Naive thymus-derived CD8-positive, alpha-beta T cell (primary cell): Measurements from ENCODE around the gene ERGIC1. TPM values are rescaled to one million over a fixed set of nuclear protein-coding genes. Genes with fewer than 3 reads are reported as not detected.

Experiments used
- ATAC-seq, 2 donors: fragments of 150-1000 bp; cut with Tn5 transposase in 1 of 2; sonication (Bioruptor Pico), chemical (Tn5 transposase) in 1 of 2; 1 replicate in 1 of 2; 2 replicates in 1 of 2; pipeline ENCODE4 v1.10.0; 2021; ENCODE audit warnings: mild to moderate bottlenecking in 2 of 2, moderate library complexity in 2 of 2
- POLR2A ChIA-PET: fragments of 350-600 bp; sonication (Branson Sonifier 250); formaldehyde crosslinking; loops from one replicate; lab custom pipeline; 2021; ENCODE audit warnings: antibody characterized with exemption; lab: Charles Lee
- DNase-seq, 10 donors: peaks; one replicate each; pipeline versions ENCODE4 v3.0.0 to v3.0.0-alpha.2; 2020 to 2022
- H3K27ac Mint-ChIP-seq, 10 donors: one replicate each; pipeline ENCODE4 v1.8.0; 2020 to 2022; ENCODE audit warnings: mild to moderate bottlenecking in 10 of 10, mixed read lengths in 10 of 10, moderate library complexity in 4 of 10, inconsistent platforms in 1 of 10
- H3K27me3 Mint-ChIP-seq, 5 donors: one replicate each; pipeline ENCODE4 v1.8.0; 2021 to 2022; ENCODE audit warnings: mixed read lengths in 5 of 5
- H3K36me3 Mint-ChIP-seq, 3 donors: one replicate each; pipeline ENCODE4 v1.8.0; 2020 to 2022; ENCODE audit warnings: mixed read lengths in 3 of 3, mild to moderate bottlenecking in 2 of 3, inconsistent platforms in 1 of 3
- H3K4me1 Mint-ChIP-seq, 4 donors: one replicate each; pipeline ENCODE4 v1.8.0; 2021 to 2022; ENCODE audit warnings: mixed read lengths in 4 of 4
- H3K4me3 Mint-ChIP-seq, 10 donors: one replicate each; pipeline ENCODE4 v1.8.0; 2020 to 2022; ENCODE audit warnings: mild to moderate bottlenecking in 10 of 10, mixed read lengths in 10 of 10, moderate library complexity in 6 of 10, inconsistent platforms in 1 of 10
- H3K9me3 Mint-ChIP-seq, 9 donors: one replicate each; pipeline ENCODE4 v1.8.0; 2020 to 2022; ENCODE audit warnings: mixed read lengths in 9 of 9, mild to moderate bottlenecking in 3 of 9, inconsistent platforms in 1 of 9, moderate library complexity in 1 of 9
- polyA plus RNA-seq, 3 donors: library from polyadenylated mRNA; unstranded; fragments of 300-500 nt; fragmentation: Illumina TruSeq; gene quantifications; one replicate each; pipeline ENCODE4 v1.2.3, GENCODE V29; 2021
- total RNA-seq, 8 experiments: library from RNA in 2 of 8; stranded (reverse) in 2 of 8; gene quantifications; one replicate each; pipeline ENCODE4 v1.2.3 and lab custom pipeline; 2021 to 2026

ERGIC1 gene
- total and polyA plus RNA-seq, 5 experiments from 2014 or later = 18.4 to 74.4 (median 23.8) TPM

DNA sequence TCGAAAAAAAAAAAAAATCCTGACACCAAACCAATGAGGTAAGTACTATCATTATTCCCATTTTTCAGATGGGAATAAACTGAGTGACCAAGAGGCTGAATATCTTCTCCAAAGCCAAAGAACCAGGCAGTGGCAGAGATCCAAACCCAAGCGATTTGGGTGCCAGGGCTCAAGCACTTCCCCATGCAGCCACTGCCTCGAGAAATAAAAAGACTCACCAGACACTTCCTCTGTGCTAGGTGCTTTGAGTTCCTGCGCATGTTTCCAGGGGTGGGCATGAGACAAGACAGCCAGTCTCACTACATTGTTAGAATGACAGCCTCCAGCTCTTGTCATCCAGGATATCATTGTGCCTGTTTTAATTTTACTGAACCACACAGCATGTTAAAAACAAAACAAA lies 122.9 kb downstream of the ERGIC1 start:
- peak overlapping the region in 8 of 10 donors; percentile 1 to 86 (median 24) for H3K27ac Mint-ChIP-seq
- peak in 1 of 10 donors; percentile 20 for DNase-seq
- POLR2A ChIA-PET = interaction anchor here (0.7 kb wide), 1 partner anchor 85 kb away, joined by 3 read pairs; no protein-coding TSS in a partner anchor

GRCh38 chr5:172957458-172957857 lies 123.4 kb downstream of the ERGIC1 start:
- H3K4me3 Mint-ChIP-seq = peak overlapping the region; percentile 1 to 98 (median 46)
- no peak for ATAC-seq

More for the DNA sequence above, 122.9 kb downstream of the ERGIC1 start:
- Mint-ChIP-seq H3K4me3 (peak overlapping the region in 6 of 10 donors; percentile 50 to 98 (median 70)), H3K9me3 (no peaks in the 10 kb centered on the region), H3K4me1 (peaks cover 27 to 54% (median 37%) of the 10 kb centered on the region in 4 donors), H3K27me3 (no peaks in the 10 kb centered on the region), H3K36me3 (peaks cover 0 to 6% (median 0%) of the 10 kb centered on the region in 3 donors)
- ATAC-seq = no peak

DNA sequence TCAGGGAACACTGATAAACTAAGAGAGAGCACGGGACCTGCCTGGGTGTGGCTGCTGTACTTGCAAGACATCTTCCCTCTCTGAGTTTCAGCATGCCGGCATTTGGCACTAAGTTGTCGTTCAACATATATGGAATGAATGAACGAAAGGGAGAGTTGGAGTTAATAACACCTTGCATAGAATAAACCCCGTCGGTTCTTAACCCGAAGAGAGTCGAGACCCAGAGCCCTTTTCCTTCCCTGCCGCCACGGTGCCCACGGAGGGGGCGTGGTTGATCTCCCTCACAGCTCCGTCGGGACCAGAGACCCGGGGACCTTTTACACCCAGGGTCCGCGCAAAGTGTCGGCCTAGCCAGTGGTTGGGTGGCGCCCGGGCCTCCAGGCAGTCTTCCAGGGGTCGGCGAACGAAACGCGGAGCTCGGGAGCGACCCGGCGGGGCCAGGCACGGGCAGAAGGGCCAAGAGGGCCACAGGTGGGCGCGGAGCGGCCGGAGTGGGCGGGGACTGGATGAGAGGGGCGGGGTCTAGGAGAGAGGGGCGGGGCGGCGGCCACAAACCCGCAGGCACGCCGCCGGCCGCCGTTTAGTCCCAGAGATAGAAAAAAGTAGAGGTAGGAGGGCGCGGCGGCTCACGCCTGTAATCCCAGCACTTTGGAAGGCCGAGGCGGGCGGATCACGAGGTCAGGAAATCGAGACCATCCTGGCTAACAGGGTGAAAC lies 124.4 kb downstream of the ERGIC1 start:
- POLR2A ChIA-PET = interaction anchor here (0.6 to 2.3 kb wide), 15 partner anchors 8 to 951 kb away, joined by 3 to 24 read pairs (median 6); partner anchors contain the start of genes ATP6V0E1 and DUSP1
- Mint-ChIP-seq H3K27me3 (no peaks in the 10 kb centered on the region), H3K4me3 (peak overlapping the region; percentile 92 to 98 (median 96)), H3K36me3 (peaks cover 0 to 8% (median 0%) of the 10 kb centered on the region in 3 donors), H3K4me1 (peaks cover 29 to 56% (median 37%) of the 10 kb centered on the region in 4 donors), H3K9me3 (no peaks in the 10 kb centered on the region), H3K27ac (peak overlapping the region; percentile 96 to 99 (median 98))
- DNase-seq (peak in 9 of 10 donors; percentile 36 to 76 (median 47)), ATAC-seq (peak; percentile 63 to 64)

More at GRCh38 chr5:172957458-172957857, 123.4 kb downstream of the ERGIC1 start:
- Mint-ChIP-seq H3K27me3 (no peaks in the 10 kb centered on the region), H3K4me1 (peaks cover 27 to 56% (median 37%) of the 10 kb centered on the region in 4 donors), H3K36me3 (peaks cover 0 to 5% (median 0%) of the 10 kb centered on the region in 3 donors), H3K9me3 (no peaks in the 10 kb centered on the region), H3K27ac (peak overlapping the region in 8 of 10 donors; percentile 1 to 86 (median 30))
- DNase-seq = no peak
- POLR2A ChIA-PET = no interaction called here

DNA sequence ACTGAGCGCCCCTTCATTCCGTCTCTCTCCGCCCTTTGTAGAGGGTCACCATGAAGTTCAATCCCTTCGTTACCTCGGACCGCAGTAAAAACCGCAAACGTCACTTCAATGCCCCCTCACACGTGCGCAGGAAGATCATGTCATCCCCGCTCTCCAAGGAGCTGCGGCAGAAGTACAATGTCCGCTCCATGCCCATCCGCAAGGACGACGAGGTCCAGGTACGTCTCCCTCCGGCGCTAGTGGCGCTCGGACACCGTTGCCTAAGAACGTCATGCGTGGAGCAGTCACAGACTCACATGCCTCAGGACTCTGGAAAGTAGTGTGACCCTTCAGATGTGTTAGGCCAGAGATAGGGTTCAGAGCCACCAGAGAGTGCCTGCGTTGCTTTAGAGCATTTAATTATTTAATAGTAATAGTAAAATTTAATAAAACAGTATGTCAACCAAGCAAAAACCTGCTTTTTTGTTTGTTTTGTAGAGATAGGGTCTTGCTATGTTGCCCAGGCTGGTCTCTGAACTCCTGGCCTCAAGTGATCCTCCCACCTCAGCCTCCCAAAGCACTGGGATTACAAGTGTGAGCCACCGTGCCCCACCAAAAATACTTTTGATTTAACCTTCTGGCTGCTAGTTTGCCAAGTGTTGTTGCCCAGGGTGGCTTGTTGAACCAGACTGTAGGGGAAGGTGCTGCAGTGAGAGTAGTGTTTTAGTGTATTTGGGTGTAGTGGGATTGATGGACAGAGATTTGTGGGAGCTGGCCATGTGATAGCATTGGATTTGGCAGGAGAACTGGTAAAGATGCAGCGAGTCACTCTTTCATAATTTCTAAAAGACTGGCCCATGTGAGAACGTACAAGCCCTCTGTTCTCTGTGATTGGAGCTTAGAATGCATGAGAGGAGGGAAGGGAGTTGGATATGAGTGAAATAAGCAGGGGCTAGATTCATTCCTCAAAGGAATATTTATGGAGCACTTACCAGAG lies 126.1 kb downstream of the ERGIC1 start:
- ATAC-seq (no peak), DNase-seq (peak in 1 of 10 donors; percentile 3)
- H3K36me3 Mint-ChIP-seq = peaks cover 0 to 20% (median 2%) of the 10 kb centered on the region in 3 donors
- H3K27me3 Mint-ChIP-seq = no peaks in the 10 kb centered on the region
- H3K4me1 Mint-ChIP-seq = peaks cover 24 to 46% (median 33%) of the 10 kb centered on the region in 4 donors
- H3K9me3 Mint-ChIP-seq = no peaks in the 10 kb centered on the region
- POLR2A ChIA-PET = interaction anchor here (0.7 to 2.3 kb wide), 10 partner anchors 10 to 953 kb away, joined by 3 to 24 read pairs (median 5); partner anchors contain the start of genes ATP6V0E1 and DUSP1
- H3K27ac Mint-ChIP-seq = peak overlapping the region; percentile 96 to 99 (median 98)
- H3K4me3 Mint-ChIP-seq = peak overlapping the region; percentile 92 to 98 (median 96)

DNA sequence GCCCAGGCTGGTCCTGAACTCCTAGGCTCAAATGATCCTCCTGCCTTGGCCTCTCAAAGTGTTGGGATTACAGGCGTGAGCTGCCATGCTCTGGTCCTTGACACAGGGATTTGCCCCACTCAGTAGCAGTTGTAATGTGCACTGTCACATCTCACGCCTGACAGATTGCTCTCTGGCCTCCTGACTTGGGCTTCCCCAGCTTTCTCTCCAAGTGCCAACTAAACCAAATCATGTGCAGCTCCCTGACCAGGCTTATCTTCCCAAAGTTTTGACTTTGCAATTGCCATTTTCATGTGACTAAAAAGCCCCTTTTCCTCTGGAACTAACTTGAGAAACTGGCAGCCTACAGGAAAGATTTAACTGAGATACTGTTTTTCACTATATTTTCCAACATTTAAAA lies 135.9 kb downstream of the ERGIC1 start:
- Mint-ChIP-seq H3K4me3 (no peak overlapping the region), H3K9me3 (no peaks in the 10 kb centered on the region), H3K36me3 (peaks cover 3 to 40% (median 4%) of the 10 kb centered on the region in 3 donors), H3K27ac (no peak overlapping the region), H3K4me1 (peaks cover 0 to 6% (median 2%) of the 10 kb centered on the region in 4 donors), H3K27me3 (peaks cover 0 to 2% (median 0%) of the 10 kb centered on the region in 5 donors)
- ATAC-seq (no peak), DNase-seq (no peak)
- POLR2A ChIA-PET = no interaction called here

DNA sequence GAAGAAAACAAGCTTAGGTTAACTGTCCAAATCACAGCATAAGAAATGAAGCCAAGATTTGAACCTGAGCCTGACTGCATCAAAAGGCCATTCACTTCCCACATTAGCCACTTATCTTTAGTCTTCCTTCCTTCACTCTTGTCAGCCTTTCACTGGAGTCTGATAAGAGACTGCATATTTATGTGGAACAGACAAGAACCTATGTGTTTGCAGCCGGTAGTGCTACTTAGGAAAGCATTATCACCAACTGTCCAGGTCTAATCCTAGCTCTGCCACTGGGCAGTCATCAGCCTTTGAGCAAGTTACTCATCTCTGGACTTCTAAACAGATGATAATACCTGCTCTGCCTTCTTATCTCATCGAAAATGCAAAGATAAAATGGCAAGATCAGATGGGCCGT lies 137.4 kb downstream of the ERGIC1 start:
- H3K4me3 Mint-ChIP-seq = no peak overlapping the region
- POLR2A ChIA-PET = interaction anchor here (0.6 kb wide), 1 partner anchor 315 kb away, joined by 3 read pairs; no protein-coding TSS in a partner anchor
- H3K27ac Mint-ChIP-seq = peak overlapping the region in 2 of 10 donors; percentile 4 to 7
- H3K27me3 Mint-ChIP-seq = peaks cover 0 to 6% (median 0%) of the 10 kb centered on the region in 5 donors
- peaks cover 3 to 27% (median 4%) of the 10 kb centered on the region in 3 donors for H3K36me3 Mint-ChIP-seq
- peaks cover 0 to 3% (median 0%) of the 10 kb centered on the region in 4 donors for H3K4me1 Mint-ChIP-seq
- no peaks in the 10 kb centered on the region for H3K9me3 Mint-ChIP-seq
- DNase-seq (no peak), ATAC-seq (no peak)

DNA sequence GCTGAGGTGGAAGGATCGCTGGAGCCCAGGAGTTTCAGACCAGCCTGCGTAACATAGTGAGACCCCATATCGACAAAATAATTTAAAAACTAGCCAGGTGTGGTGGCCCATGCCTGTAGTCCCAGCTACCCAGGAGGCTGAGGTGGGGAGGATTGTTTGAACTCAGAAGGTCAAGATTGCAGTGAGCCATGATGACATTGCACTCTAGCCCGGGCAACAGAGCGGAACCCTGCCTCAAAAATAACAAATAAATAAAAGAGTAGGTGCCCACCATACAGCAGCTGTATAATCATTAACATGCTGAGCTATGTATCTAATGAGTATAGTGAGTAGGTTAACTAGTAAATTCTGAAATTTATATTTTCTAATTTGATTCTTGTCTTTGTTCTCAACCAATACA lies 138.5 kb downstream of the ERGIC1 start:
- DNase-seq = no peak
- Mint-ChIP-seq H3K27me3 (peaks cover 0 to 6% (median 0%) of the 10 kb centered on the region in 5 donors), H3K4me3 (no peak overlapping the region), H3K36me3 (peaks cover 3 to 26% (median 4%) of the 10 kb centered on the region in 3 donors), H3K27ac (peak overlapping the region in 1 of 10 donors; percentile 25), H3K9me3 (no peaks in the 10 kb centered on the region), H3K4me1 (peaks cover 0 to 3% (median 0%) of the 10 kb centered on the region in 4 donors)
- POLR2A ChIA-PET = no interaction called here
- no peak for ATAC-seq

DNA sequence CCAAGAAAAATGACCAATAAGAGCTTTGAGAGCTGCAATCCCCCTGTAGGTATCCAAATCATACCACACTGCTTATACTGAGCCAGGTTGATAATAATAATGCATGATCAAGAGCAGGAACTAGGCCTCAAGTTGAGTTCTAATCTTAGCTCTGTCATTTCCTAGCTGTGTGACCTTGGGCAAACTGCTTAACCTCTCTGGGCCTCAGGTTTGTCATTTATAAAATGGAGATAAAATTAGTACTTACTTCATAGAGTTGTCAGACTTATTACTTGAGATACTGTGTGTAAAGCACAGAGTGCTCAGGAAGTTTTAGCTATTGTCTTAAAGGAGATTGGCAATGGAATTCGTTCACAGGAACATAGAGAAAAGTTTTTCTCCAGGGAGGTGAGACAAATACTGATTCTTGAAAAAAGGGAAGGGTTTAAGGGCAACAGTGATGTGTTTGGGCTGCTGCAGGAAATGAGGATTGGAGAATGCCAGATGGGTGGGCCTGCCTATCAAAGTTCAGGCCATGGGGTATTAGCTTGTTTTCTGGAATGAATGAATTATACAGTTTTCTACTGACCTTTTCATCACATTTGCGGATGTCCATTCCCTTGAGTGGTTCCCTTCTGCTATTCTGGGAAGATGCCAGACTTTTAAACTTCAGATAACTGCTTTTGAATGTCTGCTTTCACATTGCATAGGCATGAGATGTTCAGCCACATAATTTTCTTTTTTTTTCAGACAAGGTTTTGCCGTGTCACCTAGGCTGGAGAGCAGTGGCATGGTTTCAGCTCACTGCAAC lies 139.3 kb downstream of the ERGIC1 start:
- POLR2A ChIA-PET = no interaction called here
- H3K9me3 Mint-ChIP-seq = no peaks in the 10 kb centered on the region
- H3K36me3 Mint-ChIP-seq = peaks cover 3 to 22% (median 4%) of the 10 kb centered on the region in 3 donors
- DNase-seq (no peak), ATAC-seq (no peak)
- no peak overlapping the region for H3K4me3 Mint-ChIP-seq
- peaks cover 0 to 3% (median 0%) of the 10 kb centered on the region in 4 donors for H3K4me1 Mint-ChIP-seq
- H3K27me3 Mint-ChIP-seq = peaks cover 0 to 6% (median 0%) of the 10 kb centered on the region in 5 donors
- H3K27ac Mint-ChIP-seq = no peak overlapping the region

GRCh38 chr5:172973931-172974330 lies 139.9 kb downstream of the ERGIC1 start:
- H3K4me3 Mint-ChIP-seq = no peak overlapping the region
- H3K27ac Mint-ChIP-seq = no peak overlapping the region
- H3K9me3 Mint-ChIP-seq = no peaks in the 10 kb centered on the region
- ATAC-seq (no peak), DNase-seq (no peak)
- H3K36me3 Mint-ChIP-seq = peaks cover 3 to 16% (median 4%) of the 10 kb centered on the region in 3 donors
- POLR2A ChIA-PET = no interaction called here
- H3K4me1 Mint-ChIP-seq = peaks cover 0 to 6% (median 2%) of the 10 kb centered on the region in 4 donors
- peaks cover 0 to 6% (median 0%) of the 10 kb centered on the region in 5 donors for H3K27me3 Mint-ChIP-seq

DNA sequence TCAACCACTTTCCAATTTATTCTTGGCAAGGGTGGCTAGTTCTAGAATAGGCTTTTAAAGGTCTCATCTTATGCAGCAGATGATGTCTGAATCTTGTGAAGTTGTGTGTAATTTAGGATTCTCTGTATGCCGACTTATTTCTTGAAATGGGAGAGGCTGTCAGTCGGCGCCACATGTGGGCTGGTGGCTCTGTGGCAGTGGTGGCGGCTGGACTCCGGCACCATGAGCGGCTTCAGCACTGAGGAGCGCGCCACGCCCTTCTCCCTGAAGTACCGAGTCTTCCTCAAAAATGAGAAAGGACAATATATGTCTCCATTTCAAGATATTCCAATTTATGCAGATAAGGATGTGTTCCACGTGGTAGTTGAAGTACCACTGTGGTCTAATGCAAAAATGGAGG lies 141.2 kb downstream of the ERGIC1 start:
- ATAC-seq (no peak), DNase-seq (no peak)
- Mint-ChIP-seq H3K4me1 (peaks cover 0 to 7% (median 1%) of the 10 kb centered on the region in 4 donors), H3K9me3 (no peaks in the 10 kb centered on the region), H3K36me3 (peaks cover 0 to 5% (median 0%) of the 10 kb centered on the region in 3 donors), H3K4me3 (no peak overlapping the region), H3K27me3 (peaks cover 0 to 6% (median 0%) of the 10 kb centered on the region in 5 donors), H3K27ac (no peak overlapping the region)
- POLR2A ChIA-PET = no interaction called here

- no peak for ATAC-seq
- Mint-ChIP-seq H3K4me1 (peaks cover 0 to 27% (median 11%) of the 10 kb centered on the region in 4 donors), H3K4me3 (peak overlapping the region in 1 of 10 donors; percentile 41)
Observed at GRCh38 chr5:172979778-172980177, 145.7 kb downstream of the ERGIC1 start.

More at GRCh38 chr5:172979778-172980177, 145.7 kb downstream of the ERGIC1 start:
- POLR2A ChIA-PET = interaction anchor here (1.6 kb wide), 1 partner anchor 165 kb away, joined by 4 read pairs; the partner anchor contains the start of gene BNIP1
- no peaks in the 10 kb centered on the region for H3K9me3 Mint-ChIP-seq
- no peaks in the 10 kb centered on the region for H3K36me3 Mint-ChIP-seq
- no peak overlapping the region for H3K27ac Mint-ChIP-seq
- H3K27me3 Mint-ChIP-seq = peaks cover 0 to 4% (median 0%) of the 10 kb centered on the region in 5 donors
- no peak for DNase-seq
